Activated gamma-delta T cell treated with Interleukin-2 at 50 U/mL for 16 hours (primary cell): ENCODE data around the gene CELF2.

Source experiments
- DNase-seq: peaks from one replicate; pipeline ENCODE4 v3.0.0-alpha.2; 2020

Gene CELF2

DNA sequence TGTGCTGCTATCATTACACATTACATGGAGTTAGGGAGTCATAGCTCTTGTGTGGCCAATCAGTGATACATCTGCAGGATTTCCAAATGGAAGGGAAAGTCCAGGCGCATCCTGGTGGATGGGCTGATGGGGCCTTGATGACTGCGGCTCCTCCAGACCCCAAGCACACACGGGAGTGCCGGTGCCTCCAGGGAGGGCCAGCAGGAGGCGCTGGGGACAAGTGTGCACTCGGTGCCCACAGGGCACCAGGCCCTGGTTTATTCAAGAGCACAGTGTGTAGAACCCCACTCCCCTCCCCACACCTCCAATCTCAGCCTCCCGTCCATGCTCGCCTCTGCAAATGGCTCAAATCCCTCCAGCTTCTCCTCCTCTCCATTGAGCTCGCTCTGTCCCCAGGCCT, 349.8 kb downstream of the CELF2 start:
- DNase-seq: no peak

DNA sequence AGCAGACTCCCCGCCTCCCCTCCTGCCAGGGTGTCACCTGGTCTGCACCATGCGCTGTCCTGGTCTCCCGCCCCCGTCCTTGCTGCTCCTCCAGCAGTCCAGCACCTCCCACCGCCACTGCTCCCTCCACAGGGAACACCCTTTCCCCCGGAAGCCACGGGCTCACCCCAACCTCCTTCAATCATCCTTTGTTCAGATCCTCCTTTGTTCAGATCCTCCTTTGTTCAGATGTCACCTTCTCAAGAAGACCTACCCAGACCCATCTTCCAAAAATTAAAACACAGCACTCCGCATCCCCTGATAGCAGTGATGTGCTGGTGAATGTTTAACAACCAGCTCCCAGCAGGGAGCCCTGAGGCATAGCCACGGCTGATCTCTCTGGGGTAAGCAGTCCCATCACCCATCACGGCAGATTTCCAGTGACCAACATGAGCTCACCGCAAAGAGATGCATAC, 356.1 kb downstream of the CELF2 start:
- no peak for DNase-seq

DNA sequence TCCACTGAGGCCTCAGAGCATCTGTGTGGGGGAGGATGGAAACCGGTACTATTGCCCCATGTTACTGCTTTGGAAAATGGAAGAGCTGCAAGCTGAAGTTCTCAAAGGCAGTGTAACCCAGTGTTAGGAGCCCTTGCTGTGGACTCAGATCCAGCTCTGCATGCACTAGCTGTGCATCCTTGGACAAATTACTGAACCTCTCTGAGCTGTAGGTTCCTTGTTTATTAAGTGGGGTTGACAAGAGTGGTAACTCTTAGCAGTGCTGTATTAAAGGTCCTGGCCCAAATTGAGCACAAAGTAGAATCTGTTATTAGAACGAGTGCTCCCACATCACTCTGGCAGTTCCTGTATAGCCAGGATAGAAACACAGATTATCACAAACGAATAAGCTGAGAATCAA, 359.6 kb downstream of the CELF2 start:
- no peak for DNase-seq

DNA sequence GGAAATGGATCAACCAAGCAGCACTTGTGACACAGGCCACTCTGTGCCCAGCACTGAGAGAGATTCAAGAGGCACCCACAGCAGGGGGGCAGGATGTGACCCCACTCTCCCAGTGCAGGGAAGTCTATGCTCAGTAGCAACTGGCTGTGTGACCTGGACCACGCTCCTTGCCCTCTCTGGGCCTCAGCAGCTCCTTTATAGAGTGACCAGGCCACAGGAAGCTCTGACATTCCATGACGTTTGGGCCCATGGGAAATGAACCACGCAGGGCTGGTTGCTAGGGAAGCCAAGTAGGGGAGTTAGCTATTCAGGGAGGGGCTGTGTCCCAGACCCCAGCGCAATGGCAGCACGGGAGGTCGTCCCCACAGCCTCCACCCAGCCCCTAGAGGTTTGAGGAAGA, 361.2 kb downstream of the CELF2 start:
- no peak for DNase-seq

DNA sequence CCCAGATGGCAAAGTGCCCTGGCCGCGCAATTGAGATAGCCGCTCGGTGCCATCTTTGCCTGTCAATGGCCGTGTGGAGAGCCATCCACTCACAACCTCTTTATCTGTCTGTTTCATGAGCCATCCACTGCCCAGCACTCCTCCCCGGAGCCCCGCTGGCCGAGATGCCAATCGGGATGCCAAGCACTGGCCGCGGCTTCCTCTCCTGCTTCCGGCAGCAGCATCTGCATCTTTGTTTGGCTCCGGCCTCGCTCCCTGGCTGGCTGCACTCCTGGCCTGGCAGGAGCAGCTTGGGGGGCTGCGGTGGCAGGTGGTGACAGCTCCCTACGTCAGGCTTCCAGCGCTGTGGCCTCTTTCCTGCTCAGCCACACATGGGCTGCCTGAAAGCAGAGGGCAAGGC, 362.1 kb downstream of the CELF2 start:
- DNase-seq: no peak

DNA sequence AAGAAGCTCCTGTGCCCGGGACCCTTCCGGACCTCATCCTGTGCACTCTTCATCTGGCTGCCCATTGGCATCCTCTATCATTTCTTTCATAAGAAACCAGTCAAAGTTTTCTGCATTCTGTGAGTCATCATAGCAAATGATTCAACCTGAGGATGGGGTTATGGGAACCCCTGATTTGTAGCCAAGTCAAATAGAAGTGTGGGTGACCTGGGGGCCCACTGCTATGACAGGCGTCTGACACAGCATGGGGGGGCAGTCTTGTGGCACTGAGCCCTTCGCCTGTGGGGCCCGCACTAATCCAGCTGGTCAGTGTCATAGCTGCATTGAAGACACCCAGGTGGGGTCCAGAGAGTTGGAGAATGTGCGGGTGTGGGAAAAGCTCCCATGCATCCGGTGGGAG, 363.4 kb downstream of the CELF2 start:
- DNase-seq: no peak

DNA sequence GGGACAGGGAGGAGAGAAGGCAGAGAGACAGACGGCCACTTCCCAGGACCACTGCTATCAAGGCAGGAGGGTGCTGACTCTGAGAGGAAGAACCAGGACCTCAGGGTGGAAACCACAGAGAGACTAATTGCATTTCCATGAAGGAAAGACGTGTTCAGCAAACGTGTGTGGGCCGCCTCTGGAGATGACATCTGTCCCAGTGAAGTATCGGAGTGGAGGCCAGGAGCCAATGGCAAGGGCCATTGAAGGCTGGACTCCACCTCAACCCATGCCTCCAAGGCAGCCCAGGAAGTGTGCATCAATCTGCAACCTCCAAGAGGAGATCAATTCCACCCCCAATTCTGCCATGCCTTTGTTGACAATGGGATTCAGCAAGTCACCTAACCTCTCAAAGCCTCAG, 363.8 kb downstream of the CELF2 start:
- DNase-seq: no peak

DNA sequence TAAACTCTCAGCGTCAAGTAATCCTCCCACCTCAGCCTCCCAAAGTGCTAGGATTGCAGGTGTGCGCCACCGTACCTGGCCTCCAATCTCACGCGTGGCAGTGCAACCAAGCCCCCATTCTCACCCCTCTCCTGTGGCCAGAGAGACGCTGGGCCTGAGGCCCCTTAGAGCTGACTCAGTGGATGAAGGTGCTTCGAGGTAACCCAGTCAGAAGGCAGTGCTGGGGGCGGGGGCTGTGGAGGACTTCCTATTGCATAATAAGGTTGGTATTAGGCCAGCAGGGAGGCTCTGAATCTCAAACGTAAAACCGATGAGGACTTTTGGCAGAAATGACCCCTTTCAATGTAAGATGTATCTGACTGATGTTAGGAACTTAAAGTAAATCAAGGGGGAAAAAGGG, 364.5 kb downstream of the CELF2 start:
- DNase-seq: no peak

DNA sequence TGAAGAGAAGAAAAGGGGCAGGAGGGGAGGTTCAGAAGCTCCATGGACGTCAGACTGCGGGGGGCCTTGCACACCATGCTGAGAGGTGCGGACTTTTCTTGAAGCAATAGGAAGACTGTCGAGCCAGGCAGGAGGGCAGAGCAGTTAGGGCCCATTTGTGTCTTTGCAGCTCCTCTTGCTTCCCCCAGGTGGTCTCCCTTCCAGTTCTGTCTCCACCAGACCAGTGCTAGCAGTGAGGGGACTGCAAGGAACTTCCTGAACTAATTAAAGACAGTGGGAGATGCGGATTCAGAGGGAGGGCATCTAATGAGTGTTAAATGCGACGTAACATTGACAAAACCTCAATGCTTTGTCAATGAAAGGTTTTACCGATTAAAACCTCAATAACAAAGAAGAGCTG, 368.4 kb downstream of the CELF2 start:
- DNase-seq: no peak
